Nephron (organoid): Measurements from ENCODE around the gene ZCCHC7.

Experiments used
- H3K27ac Mint-ChIP-seq, 3 experiments: 2 replicates each; pipeline ENCODE4 v1.8.0; 2020; ENCODE audit warnings: mixed read lengths in 3 of 3, mild to moderate bottlenecking in 2 of 3, moderate library complexity in 1 of 3
- H3K27me3 Mint-ChIP-seq: 2 replicates; pipeline ENCODE4 v1.8.0; 2021; ENCODE audit warnings: low read depth, mild to moderate bottlenecking, moderate library complexity, mixed read lengths
- H3K36me3 Mint-ChIP-seq: 2 replicates; pipeline ENCODE4 v1.8.0; 2020; ENCODE audit warnings: low read depth, mixed read lengths
- H3K4me1 Mint-ChIP-seq: 2 replicates; pipeline ENCODE4 v1.8.0; 2020; ENCODE audit warnings: mixed read lengths
- H3K4me3 Mint-ChIP-seq, 3 experiments: 2 replicates each; pipeline ENCODE4 v1.8.0; 2020; ENCODE audit warnings: mild to moderate bottlenecking in 3 of 3, mixed read lengths in 3 of 3, moderate library complexity in 2 of 3
- H3K9me3 Mint-ChIP-seq: 2 replicates; pipeline ENCODE4 v1.8.0; 2020; ENCODE audit warnings: mixed read lengths
- CTCF ChIP-seq, 3 experiments: fragments of 200-600 bp; sonication (generic); IDR thresholded peaks; one replicate each; pipeline ENCODE4 v1.5.0; 2021; ENCODE audit warnings: antibody characterized with exemption in 3 of 3; ENCODE audit not compliant: unreplicated experiment in 3 of 3

The ZCCHC7 gene

GRCh38 chr9:37149666-37150308, 29.4 kb downstream of the ZCCHC7 start:
- Mint-ChIP-seq H3K36me3 (peaks cover 16% of the 10 kb centered on the region), H3K27me3 (no peaks in the 10 kb centered on the region), H3K4me3 (no peak overlapping the region), H3K4me1 (peaks cover under 1% of the 10 kb centered on the region), H3K27ac (no peak overlapping the region), H3K9me3 (no peaks in the 10 kb centered on the region)
- no peak for TF ChIP-seq CTCF (IDR thresholded peaks at IDR 0.05; ENCODE audit: unreplicated experiment in 3 of 3)

- Mint-ChIP-seq H3K36me3 (peaks cover 17% of the 10 kb centered on the region), H3K4me3 (no peak overlapping the region), H3K4me1 (no peaks in the 10 kb centered on the region), H3K9me3 (no peaks in the 10 kb centered on the region), H3K27me3 (no peaks in the 10 kb centered on the region), H3K27ac (no peak overlapping the region)
- no peak for TF ChIP-seq CTCF (IDR thresholded peaks at IDR 0.05; ENCODE audit: unreplicated experiment in 3 of 3)
These were observed 30.0 kb downstream of the ZCCHC7 start for GRCh38 chr9:37150415-37150814.

GRCh38 chr9:37151812-37152211, 31.4 kb downstream of the ZCCHC7 start:
- Mint-ChIP-seq H3K4me3 (no peak overlapping the region), H3K9me3 (no peaks in the 10 kb centered on the region), H3K4me1 (no peaks in the 10 kb centered on the region), H3K27me3 (no peaks in the 10 kb centered on the region), H3K36me3 (peaks cover 17% of the 10 kb centered on the region), H3K27ac (no peak overlapping the region)
- TF ChIP-seq CTCF (IDR thresholded peaks at IDR 0.05; ENCODE audit: unreplicated experiment in 3 of 3), result no peak

GRCh38 chr9:37152365-37152764, 32.0 kb downstream of the ZCCHC7 start:
- H3K27me3 Mint-ChIP-seq, result no peaks in the 10 kb centered on the region
- H3K4me1 Mint-ChIP-seq, result no peaks in the 10 kb centered on the region
- no peak overlapping the region for H3K27ac Mint-ChIP-seq
- no peak for TF ChIP-seq CTCF (IDR thresholded peaks at IDR 0.05; ENCODE audit: unreplicated experiment in 3 of 3)
- H3K9me3 Mint-ChIP-seq, result no peaks in the 10 kb centered on the region
- no peak overlapping the region for H3K4me3 Mint-ChIP-seq
- H3K36me3 Mint-ChIP-seq, result peaks cover 17% of the 10 kb centered on the region

GRCh38 chr9:37155601-37156000, 35.2 kb downstream of the ZCCHC7 start:
- H3K27me3 Mint-ChIP-seq, result no peaks in the 10 kb centered on the region
- peaks cover 24% of the 10 kb centered on the region for H3K36me3 Mint-ChIP-seq
- no peak overlapping the region for H3K27ac Mint-ChIP-seq
- TF ChIP-seq CTCF (IDR thresholded peaks at IDR 0.05; ENCODE audit: unreplicated experiment in 3 of 3), result no peak
- H3K4me1 Mint-ChIP-seq, result no peaks in the 10 kb centered on the region
- H3K9me3 Mint-ChIP-seq, result no peaks in the 10 kb centered on the region
- no peak overlapping the region for H3K4me3 Mint-ChIP-seq

- H3K4me3 Mint-ChIP-seq, result no peak overlapping the region
- H3K27ac Mint-ChIP-seq, result no peak overlapping the region
- no peaks in the 10 kb centered on the region for H3K9me3 Mint-ChIP-seq
- TF ChIP-seq CTCF (IDR thresholded peaks at IDR 0.05; ENCODE audit: unreplicated experiment in 3 of 3), result no peak
- no peaks in the 10 kb centered on the region for H3K27me3 Mint-ChIP-seq
- peaks cover 24% of the 10 kb centered on the region for H3K36me3 Mint-ChIP-seq
- H3K4me1 Mint-ChIP-seq, result no peaks in the 10 kb centered on the region
These were observed 35.8 kb downstream of the ZCCHC7 start for GRCh38 chr9:37156205-37156604.
